HepG2 (cell line): ENCODE results near the gene LHX5. TPM values are rescaled to one million over a fixed set of nuclear protein-coding genes. Genes with fewer than 3 reads are reported as not detected.

Experiments
- ARNT ChIP-seq: fragments of 450-650 bp; IDR thresholded peaks from 2 replicates; pipeline ENCODE4 v1.6.1; 2017
- CHD4 ChIP-seq: fragments of 200-600 bp; sonication (generic); IDR thresholded peaks from 2 replicates; pipeline ENCODE4 v1.7.0; 2017; ENCODE audit warnings: mild to moderate bottlenecking, low read length, borderline replicate concordance
- EHMT2 ChIP-seq: fragments of 200-600 bp; sonication (generic); IDR thresholded peaks from 2 replicates; pipeline ENCODE4 v1.7.0; 2017; ENCODE audit warnings: antibody characterized with exemption, low read depth, low read length, borderline replicate concordance
- ELF1 ChIP-seq: sonication (generic); formaldehyde crosslinking; IDR thresholded peaks from 2 replicates; pipeline ENCODE4 v1.4.0; 2020; ENCODE audit warnings: missing genetic modification reagents
- FOXP4 ChIP-seq: sonication (generic); formaldehyde crosslinking; IDR thresholded peaks from 2 replicates; pipeline ENCODE4 v1.4.0; 2020; ENCODE audit warnings: missing genetic modification reagents
- MAX ChIP-seq: IDR thresholded peaks from 2 replicates; pipeline ENCODE4 v1.6.1; 2012; ENCODE audit warnings: inconsistent platforms
- MYC ChIP-seq: sonication (generic); formaldehyde crosslinking; IDR thresholded peaks from 2 replicates; pipeline ENCODE4 v1.9.0; 2021; ENCODE audit warnings: missing genetic modification reagents, borderline replicate concordance
- ZFP36L2 ChIP-seq: sonication (generic); formaldehyde crosslinking; IDR thresholded peaks from 2 replicates; pipeline ENCODE4 v1.4.0; 2020; ENCODE audit warnings: missing genetic modification reagents
- ZKSCAN8 ChIP-seq: IDR thresholded peaks from 2 replicates; pipeline ENCODE4 v1.6.1; 2016; ENCODE audit warnings: borderline replicate concordance, missing genetic modification reagents, missing compliant biosample characterization
- ZNF296 ChIP-seq: sonication (generic); formaldehyde crosslinking; conservative IDR thresholded peaks from 2 replicates; pipeline ENCODE4 v1.5.0; 2020; ENCODE audit warnings: mild to moderate bottlenecking, missing genetic modification reagents
- ZNF34 ChIP-seq: sonication (generic); formaldehyde crosslinking; IDR thresholded peaks from 2 replicates; pipeline ENCODE4 v1.4.0; 2020; ENCODE audit warnings: mild to moderate bottlenecking, missing genetic modification reagents, borderline replicate concordance
- ZNF451 ChIP-seq: sonication (generic); formaldehyde crosslinking; IDR thresholded peaks from 2 replicates; pipeline ENCODE4 v1.5.0; 2020; ENCODE audit warnings: mild to moderate bottlenecking, missing genetic modification reagents
- ZNF503 ChIP-seq: sonication (generic); formaldehyde crosslinking; IDR thresholded peaks from 2 replicates; pipeline ENCODE4 v1.4.0; 2020; ENCODE audit warnings: missing genetic modification reagents
- ZNF607 ChIP-seq: sonication (generic); formaldehyde crosslinking; IDR thresholded peaks from 2 replicates; pipeline ENCODE4 v1.5.1; 2020; ENCODE audit warnings: missing genetic modification reagents, mild to moderate bottlenecking, borderline replicate concordance
- ZNF883 ChIP-seq: sonication (generic); formaldehyde crosslinking; IDR thresholded peaks from 2 replicates; pipeline ENCODE4 v1.5.1; 2020; ENCODE audit warnings: mild to moderate bottlenecking, missing genetic modification reagents; ENCODE audit errors: not compliant biosample characterization
- polyA plus RNA-seq, 8 experiments: library from polyadenylated mRNA; depleted of rRNA in 3 of 8; stranded (reverse) in 7 of 8; unstranded in 1 of 8; fragments of >200 nt; fragmentation: Illumina TruSeq in 4 of 8; extraction: Trizol in 4 of 8; gene quantifications; 2 replicates each; pipeline versions ENCODE4 v1.2.1 to v1.2.3, GENCODE V29; 2011 to 2016; ENCODE audit warnings: low read depth in 4 of 8, missing spikeins in 1 of 8, mixed read lengths in 1 of 8; ENCODE audit not compliant: insufficient read depth in 1 of 8
- total RNA-seq, 5 experiments: library from RNA; depleted of rRNA; stranded (reverse); fragments of >200 nt; fragmentation: Illumina TruSeq; extraction: Trizol; gene quantifications; 2 replicates each; pipeline ENCODE4 v1.2.3, GENCODE V29; 2016; ENCODE audit warnings: low read depth in 1 of 5

The LHX5 gene
- total and polyA plus RNA-seq, 2 of the 13 experiments (the other 11 are each of a cell fraction or from before 2014, with no cell fraction given): not detected

GRCh38 chr12:113422030-113422885, 49.4 kb downstream of the LHX5 start, which contains the start of gene SDSL (continued):
- TF ChIP-seq ZNF503 (CRISPR knock-in tag) (0 out of 2 replicates have a peak, but pooled peaks have one; percentile 26), MAX (peak; percentile 36; the same call in 1 of the 2 replicates), ZNF451 (CRISPR knock-in tag) (no peak), CHD4 (no peak), FOXP4 (CRISPR knock-in tag) (no peak), ZNF296 (CRISPR knock-in tag) (no peak), ZNF883 (no peak), ZNF34 (no peak), ZKSCAN8 (CRISPR knock-in tag) (no peak), ARNT (no peak), ZNF607 (CRISPR knock-in tag) (no peak), EHMT2 (no peak), MYC (CRISPR knock-in tag) (peak; percentile 45; the same call in 1 of the 2 replicates), ZFP36L2 (CRISPR knock-in tag) (no peak), ELF1 (CRISPR knock-in tag) (peak; percentile 65; the same call in 1 of the 2 replicates)
